ENCODE data around the gene HLA-DRB1. TPM values are rescaled to one million over a fixed set of nuclear protein-coding genes. Genes with fewer than 3 reads are reported as not detected.
"Not testable (repeated sequence)": the region's sequence is repeated elsewhere in the genome, so short reads cannot be mapped to it uniquely, and the experiment has no call there.

HLA-DRB1 gene
- total RNA-seq, 1 donor from 2014 or later, result 109 TPM

GRCh38 chr6:32562940-32563339 lies 26.7 kb downstream of the HLA-DRB1 start:
- no peak for DNase-seq (ENCODE audit: low spot score)

- no peak for DNase-seq (ENCODE audit: low spot score)
Measured at GRCh38 chr6:32559747-32560146, 29.9 kb downstream of the HLA-DRB1 start.

GRCh38 chr6:32558426-32559057 lies 31.1 kb downstream of the HLA-DRB1 start:
- DNase-seq (ENCODE audit: low spot score), result no peak

- DNase-seq (ENCODE audit: low spot score), result no peak
Measured at GRCh38 chr6:32554116-32554965, 35.3 kb downstream of the HLA-DRB1 start.

- DNase-seq (ENCODE audit: low spot score), result no peak
Measured at GRCh38 chr6:32553037-32553742, 36.5 kb downstream of the HLA-DRB1 start.

GRCh38 chr6:32551410-32551809 lies 38.2 kb downstream of the HLA-DRB1 start:
- no peak for DNase-seq (ENCODE audit: low spot score)

- DNase-seq (ENCODE audit: low spot score), result no peak
Measured at GRCh38 chr6:32539839-32540238, 49.8 kb downstream of the HLA-DRB1 start.

GRCh38 chr6:32530431-32530793 lies 59.2 kb downstream of the HLA-DRB1 start:
- not testable (repeated sequence) for DNase-seq (ENCODE audit: low spot score)

- peak; percentile 33 for DNase-seq (ENCODE audit: low spot score)
Measured at GRCh38 chr6:32529697-32530430, 59.8 kb downstream of the HLA-DRB1 start, which contains the start of gene HLA-DRB5. HLA-DRB5 (minus strand) TSS chr6:32530287; CDS start chr6:32530224, 63 bp downstream.

Other genes with a start within 250 kb of the HLA-DRB1 start
- gene TSBP1, start 217.9 kb downstream of the HLA-DRB1 start, total RNA-seq, result not detected
- not detected for gene BTNL2, start 182.7 kb downstream of the HLA-DRB1 start, total RNA-seq
- 297 TPM for gene HLA-DRA, start 150.0 kb downstream of the HLA-DRB1 start, total RNA-seq
- 1.8 TPM for gene HLA-DRB5, start 59.6 kb downstream of the HLA-DRB1 start, total RNA-seq
- 30.1 TPM for gene HLA-DQA1, start 47.6 kb upstream of the HLA-DRB1 start, total RNA-seq
- gene HLA-DQB1, start 76.8 kb upstream of the HLA-DRB1 start, total RNA-seq, result 6.3 TPM
- gene HLA-DQA2, start 151.5 kb upstream of the HLA-DRB1 start, total RNA-seq, result 5.7 TPM
- gene HLA-DQB2, start 173.7 kb upstream of the HLA-DRB1 start, total RNA-seq, result 8.1 TPM
- gene HLA-DOB, start 227.2 kb upstream of the HLA-DRB1 start, total RNA-seq, result 1.9 TPM
- 40.1 TPM for gene TAP2, start 248.9 kb upstream of the HLA-DRB1 start, total RNA-seq